Keratinocyte (primary cell): Measurements from ENCODE around the gene ZNF407.

Source experiments
- EZH2 ChIP-seq: IDR thresholded peaks from one replicate; pipeline ENCODE4 v1.6.1; 2012; ENCODE audit warnings: inconsistent platforms, mild to moderate bottlenecking, low read length, moderate library complexity
- TF ChIP-seq, protein P1 (sequence below), 3 experiments: IDR thresholded peaks in 1 of 3; conservative IDR thresholded peaks in 1 of 3; optimal IDR thresholded peaks in 1 of 3; 2 replicates in 2 of 3; 3 replicates in 1 of 3; pipeline versions ENCODE3 to v1.5.1; 2011; ENCODE audit warnings: low read length in 3 of 3, mild to moderate bottlenecking in 3 of 3, moderate library complexity in 2 of 3, control low read depth in 1 of 3, inconsistent platforms in 1 of 3; ENCODE audit not compliant: insufficient read depth in 2 of 3; ENCODE audit errors: extremely low read depth in 1 of 3

DNA sequence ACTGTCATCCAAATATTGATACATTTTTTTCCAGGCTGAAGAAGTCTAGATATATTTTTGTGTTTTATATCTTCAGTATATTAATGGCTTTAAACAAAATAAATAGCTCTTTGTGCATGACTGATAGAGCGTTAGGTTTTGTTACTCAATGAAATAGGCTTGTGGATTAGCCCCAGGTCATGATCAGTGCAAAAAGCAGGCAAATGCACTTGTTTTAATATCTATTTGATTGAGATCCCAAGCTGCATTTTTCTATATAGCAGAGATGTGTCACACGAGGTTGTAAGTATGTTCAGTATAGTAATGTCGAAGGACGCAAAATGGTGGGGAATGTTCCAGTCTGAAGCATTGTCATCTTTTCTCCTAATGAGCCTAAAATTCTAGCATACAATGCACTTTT lies 198.5 kb downstream of the ZNF407 start:
- TF ChIP-seq, protein P1, sequence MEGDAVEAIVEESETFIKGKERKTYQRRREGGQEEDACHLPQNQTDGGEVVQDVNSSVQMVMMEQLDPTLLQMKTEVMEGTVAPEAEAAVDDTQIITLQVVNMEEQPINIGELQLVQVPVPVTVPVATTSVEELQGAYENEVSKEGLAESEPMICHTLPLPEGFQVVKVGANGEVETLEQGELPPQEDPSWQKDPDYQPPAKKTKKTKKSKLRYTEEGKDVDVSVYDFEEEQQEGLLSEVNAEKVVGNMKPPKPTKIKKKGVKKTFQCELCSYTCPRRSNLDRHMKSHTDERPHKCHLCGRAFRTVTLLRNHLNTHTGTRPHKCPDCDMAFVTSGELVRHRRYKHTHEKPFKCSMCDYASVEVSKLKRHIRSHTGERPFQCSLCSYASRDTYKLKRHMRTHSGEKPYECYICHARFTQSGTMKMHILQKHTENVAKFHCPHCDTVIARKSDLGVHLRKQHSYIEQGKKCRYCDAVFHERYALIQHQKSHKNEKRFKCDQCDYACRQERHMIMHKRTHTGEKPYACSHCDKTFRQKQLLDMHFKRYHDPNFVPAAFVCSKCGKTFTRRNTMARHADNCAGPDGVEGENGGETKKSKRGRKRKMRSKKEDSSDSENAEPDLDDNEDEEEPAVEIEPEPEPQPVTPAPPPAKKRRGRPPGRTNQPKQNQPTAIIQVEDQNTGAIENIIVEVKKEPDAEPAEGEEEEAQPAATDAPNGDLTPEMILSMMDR (optimal IDR thresholded peaks at IDR 0.05 in 1 of 3, IDR thresholded peaks at IDR 0.05 in 1 of 3, conservative IDR thresholded peaks at IDR 0.05 in 1 of 3; ENCODE audit: extremely low read depth in 1 of 3, insufficient read depth in 2 of 3, low read length in 3 of 3) = no peak
- TF ChIP-seq EZH2 = no peak
